Right hindlimb (tissue), 1 donor: ENCODE data around the gene ST8SIA1.
"Not testable (repeated sequence)": the region's sequence is repeated elsewhere in the genome, so short reads cannot be mapped to it uniquely, and the experiment has no call there.

Experiments used
- DNase-seq: peaks from one replicate; pipeline ENCODE4 v3.0.0-alpha.2; 2018

ST8SIA1 gene

GRCh38 chr12:22149286-22149685 lies 185.2 kb downstream of the ST8SIA1 start:
- not testable (repeated sequence) for DNase-seq

- not testable (repeated sequence) for DNase-seq
Observed at GRCh38 chr12:22146686-22147085, 187.8 kb downstream of the ST8SIA1 start.
